Glutamatergic neuron (in vitro differentiated cells): ENCODE results near the gene TARS3. TPM values are rescaled to one million over a fixed set of nuclear protein-coding genes. Genes with fewer than 3 reads are reported as not detected.

Experiments used
- DNase-seq: peaks from one replicate; pipeline ENCODE4 v3.0.0; 2022
- H3K27ac Mint-ChIP-seq: one replicate; pipeline ENCODE4 v1.8.0; 2020; ENCODE audit warnings: mild to moderate bottlenecking, mixed read lengths, inconsistent platforms; ENCODE audit not compliant: unreplicated experiment
- H3K27me3 Mint-ChIP-seq: one replicate; pipeline ENCODE4 v1.8.0; 2020; ENCODE audit warnings: mild to moderate bottlenecking, moderate library complexity, mixed read lengths, inconsistent platforms; ENCODE audit not compliant: unreplicated experiment
- H3K36me3 Mint-ChIP-seq: one replicate; pipeline ENCODE4 v1.8.0; 2020; ENCODE audit warnings: mild to moderate bottlenecking, mixed read lengths, inconsistent platforms; ENCODE audit not compliant: unreplicated experiment
- H3K4me1 Mint-ChIP-seq: one replicate; pipeline ENCODE4 v1.8.0; 2020; ENCODE audit warnings: mild to moderate bottlenecking, low read depth, mixed read lengths, inconsistent platforms; ENCODE audit not compliant: unreplicated experiment
- H3K4me3 Mint-ChIP-seq: one replicate; pipeline ENCODE4 v1.8.0; 2020; ENCODE audit warnings: mild to moderate bottlenecking, mixed read lengths, inconsistent platforms; ENCODE audit not compliant: unreplicated experiment
- H3K9me3 Mint-ChIP-seq: one replicate; pipeline ENCODE4 v1.8.0; 2020; ENCODE audit warnings: mild to moderate bottlenecking, moderate library complexity, mixed read lengths, inconsistent platforms; ENCODE audit not compliant: unreplicated experiment
- total RNA-seq: library from RNA; stranded (reverse); fragmentation: NEBNext Ultra II Directional; extraction: Animal tissue kit (Norgen Biotek cat#: 25700); gene quantifications from one replicate; pipeline ENCODE4 v1.2.1, GENCODE V29; 2021; ENCODE audit not compliant: unreplicated experiment
- TF ChIP-seq, protein P1 (sequence below): fragments of 200-600 bp; sonication (generic); IDR thresholded peaks from one replicate; pipeline ENCODE4 v1.5.0; 2021; ENCODE audit not compliant: partially characterized antibody, unreplicated experiment

The TARS3 gene
- total RNA-seq, 1 donor from 2014 or later: 40.1 TPM

DNA sequence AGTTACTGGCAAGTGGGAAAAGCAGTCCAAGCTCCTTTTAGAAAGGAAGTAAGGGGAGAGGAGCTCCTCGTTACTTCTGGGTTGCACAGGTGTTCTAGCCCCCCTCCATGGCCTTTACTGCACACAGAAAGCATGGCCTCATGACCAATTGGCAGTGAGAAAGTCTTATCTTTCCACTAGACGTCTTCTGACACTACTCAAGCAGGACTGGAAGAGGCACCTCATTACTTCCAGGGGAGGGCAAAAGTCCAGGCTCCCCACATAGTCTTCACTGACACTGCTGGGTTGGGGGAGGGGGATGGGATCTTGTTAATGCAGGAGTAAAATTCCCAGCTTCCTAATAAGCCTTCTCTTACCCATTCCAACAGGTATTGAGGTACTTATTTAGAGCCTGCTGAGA is 44.5 kb downstream of the TARS3 start:
- peaks cover 7% of the 10 kb centered on the region for H3K9me3 Mint-ChIP-seq
- H3K27me3 Mint-ChIP-seq: peaks cover 10% of the 10 kb centered on the region
- peaks cover 23% of the 10 kb centered on the region for H3K4me1 Mint-ChIP-seq
- H3K4me3 Mint-ChIP-seq: no peak overlapping the region
- DNase-seq: no peak
- H3K27ac Mint-ChIP-seq: no peak overlapping the region
- TF ChIP-seq, protein P1, sequence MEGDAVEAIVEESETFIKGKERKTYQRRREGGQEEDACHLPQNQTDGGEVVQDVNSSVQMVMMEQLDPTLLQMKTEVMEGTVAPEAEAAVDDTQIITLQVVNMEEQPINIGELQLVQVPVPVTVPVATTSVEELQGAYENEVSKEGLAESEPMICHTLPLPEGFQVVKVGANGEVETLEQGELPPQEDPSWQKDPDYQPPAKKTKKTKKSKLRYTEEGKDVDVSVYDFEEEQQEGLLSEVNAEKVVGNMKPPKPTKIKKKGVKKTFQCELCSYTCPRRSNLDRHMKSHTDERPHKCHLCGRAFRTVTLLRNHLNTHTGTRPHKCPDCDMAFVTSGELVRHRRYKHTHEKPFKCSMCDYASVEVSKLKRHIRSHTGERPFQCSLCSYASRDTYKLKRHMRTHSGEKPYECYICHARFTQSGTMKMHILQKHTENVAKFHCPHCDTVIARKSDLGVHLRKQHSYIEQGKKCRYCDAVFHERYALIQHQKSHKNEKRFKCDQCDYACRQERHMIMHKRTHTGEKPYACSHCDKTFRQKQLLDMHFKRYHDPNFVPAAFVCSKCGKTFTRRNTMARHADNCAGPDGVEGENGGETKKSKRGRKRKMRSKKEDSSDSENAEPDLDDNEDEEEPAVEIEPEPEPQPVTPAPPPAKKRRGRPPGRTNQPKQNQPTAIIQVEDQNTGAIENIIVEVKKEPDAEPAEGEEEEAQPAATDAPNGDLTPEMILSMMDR: no peak
- H3K36me3 Mint-ChIP-seq: peaks cover 5% of the 10 kb centered on the region

DNA sequence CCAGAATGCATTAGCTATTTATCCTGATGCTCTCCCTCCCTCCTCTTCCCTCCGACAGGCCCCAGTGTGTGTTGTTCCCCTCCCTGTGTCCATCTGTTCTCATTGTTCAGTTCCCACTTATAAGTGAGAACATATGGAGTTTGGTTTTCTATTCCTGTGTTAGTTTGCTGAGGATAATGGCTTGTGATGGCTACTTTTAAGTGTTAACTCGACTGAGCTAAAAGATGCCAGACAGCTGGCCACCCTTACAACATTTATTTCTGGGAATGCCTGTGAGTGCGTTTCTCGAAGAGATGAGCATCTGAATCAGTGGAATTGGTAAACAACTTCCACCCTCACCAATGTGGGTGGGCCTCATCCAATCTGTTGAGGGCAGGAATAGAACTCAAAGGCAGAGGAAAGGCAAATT is 47.3 kb downstream of the TARS3 start:
- TF ChIP-seq, protein P1: no peak
- H3K27me3 Mint-ChIP-seq: peaks cover 10% of the 10 kb centered on the region
- H3K9me3 Mint-ChIP-seq: peaks cover 7% of the 10 kb centered on the region
- peaks cover 6% of the 10 kb centered on the region for H3K36me3 Mint-ChIP-seq
- peaks cover 23% of the 10 kb centered on the region for H3K4me1 Mint-ChIP-seq
- H3K4me3 Mint-ChIP-seq: peak overlapping the region; percentile 44
- no peak for DNase-seq
- peak overlapping the region; percentile 93 for H3K27ac Mint-ChIP-seq

DNA sequence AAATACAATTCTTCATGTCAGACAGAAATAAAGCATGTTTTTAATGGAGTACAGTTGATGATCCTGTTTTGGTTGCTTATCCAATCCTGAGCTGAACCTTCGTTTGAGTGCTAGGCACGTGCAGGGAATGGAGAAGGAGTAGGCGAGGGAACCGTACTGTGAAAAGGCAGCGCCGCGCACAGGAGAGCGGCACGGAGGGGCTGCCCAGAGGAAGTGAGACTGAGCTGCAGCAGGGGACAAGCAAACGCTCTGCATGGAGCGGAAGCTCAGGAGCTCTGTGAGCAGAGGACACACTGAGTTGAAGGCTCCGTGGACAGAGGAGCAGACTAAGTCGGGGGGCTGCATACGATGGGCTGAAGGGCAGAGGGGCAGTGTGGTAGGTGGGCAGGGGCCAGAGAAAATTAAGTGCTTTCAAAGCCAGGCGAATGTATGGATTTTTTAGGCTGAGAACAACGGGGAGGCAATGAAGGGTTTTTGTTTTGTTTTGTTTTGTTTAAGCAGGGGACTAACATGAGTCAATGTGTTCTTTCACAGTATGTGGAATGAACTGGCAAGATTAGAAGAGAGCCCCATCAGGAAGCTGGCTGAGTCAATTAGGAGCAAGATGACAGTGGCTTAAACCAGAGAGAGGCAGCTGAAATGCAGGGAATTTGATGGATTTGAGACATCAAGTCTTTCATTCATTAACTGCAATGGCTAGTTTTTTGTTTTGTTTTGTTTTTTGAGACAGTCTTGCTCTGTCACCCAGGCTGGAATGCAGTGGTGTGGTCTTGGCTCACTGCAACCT is 48.3 kb downstream of the TARS3 start:
- Mint-ChIP-seq H3K27ac (peak overlapping the region; percentile 88), H3K4me3 (peak overlapping the region; percentile 48), H3K36me3 (peaks cover 6% of the 10 kb centered on the region), H3K27me3 (peaks cover 10% of the 10 kb centered on the region), H3K9me3 (peaks cover 7% of the 10 kb centered on the region), H3K4me1 (peaks cover 23% of the 10 kb centered on the region)
- no peak for DNase-seq
- TF ChIP-seq, protein P1: no peak

DNA sequence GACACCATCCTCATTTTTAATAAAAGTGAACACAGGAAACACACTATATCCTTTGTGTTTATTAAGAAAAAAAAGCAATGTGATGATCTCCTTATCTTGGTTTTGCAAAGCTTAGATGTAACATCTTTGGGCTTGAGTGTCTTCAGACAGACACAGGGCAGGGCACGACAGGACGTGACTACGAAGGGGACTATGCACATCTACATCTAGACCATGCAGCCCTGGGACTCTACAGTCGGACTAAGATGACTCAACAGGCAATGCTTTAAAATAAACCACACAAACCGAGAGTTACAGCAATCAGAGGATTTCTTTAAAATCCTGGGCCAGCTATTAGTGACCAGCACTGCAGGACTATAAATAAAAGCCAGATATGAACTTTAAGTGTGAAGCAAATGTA is 49.3 kb downstream of the TARS3 start:
- Mint-ChIP-seq H3K27ac (peak overlapping the region; percentile 5), H3K27me3 (peaks cover 10% of the 10 kb centered on the region), H3K4me1 (peaks cover 21% of the 10 kb centered on the region), H3K4me3 (no peak overlapping the region), H3K9me3 (peaks cover 7% of the 10 kb centered on the region), H3K36me3 (peaks cover 6% of the 10 kb centered on the region)
- no peak for DNase-seq
- TF ChIP-seq, protein P1: no peak

DNA sequence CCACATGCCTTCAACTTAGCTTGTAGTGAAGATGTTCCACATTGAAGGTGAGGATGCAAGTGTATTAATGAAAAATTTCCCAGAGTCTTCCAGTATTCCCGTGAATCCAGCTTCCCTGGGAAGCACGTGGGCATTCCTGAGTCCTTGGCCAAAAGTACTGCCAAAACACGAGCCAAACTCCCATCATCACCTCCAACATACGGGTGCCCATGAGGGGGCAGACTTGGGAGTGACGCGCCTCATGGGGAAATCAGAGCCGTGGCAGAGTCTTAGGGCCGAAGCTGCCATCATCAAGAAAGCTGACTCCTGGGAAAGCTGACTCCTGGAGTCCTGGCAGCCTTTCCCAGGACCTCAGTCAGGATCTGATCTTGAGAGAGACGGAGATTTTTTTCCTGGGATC is 52.0 kb downstream of the TARS3 start:
- no peak for DNase-seq
- Mint-ChIP-seq H3K36me3 (peaks cover 12% of the 10 kb centered on the region), H3K4me1 (peaks cover 12% of the 10 kb centered on the region), H3K4me3 (no peak overlapping the region), H3K9me3 (peaks cover 6% of the 10 kb centered on the region), H3K27ac (no peak overlapping the region), H3K27me3 (peaks cover 7% of the 10 kb centered on the region)
- TF ChIP-seq, protein P1: no peak
